GM18498 (cell line): ENCODE results near the gene KRT28.

Experiments
- ATAC-seq: cut with Tn5 transposase; IDR thresholded peaks from one replicate; pipeline ENCODE4 v1.9.1; 2021; ENCODE audit warnings: mild to moderate bottlenecking, moderate library complexity; ENCODE audit not compliant: unreplicated experiment

KRT28 gene, protein sequence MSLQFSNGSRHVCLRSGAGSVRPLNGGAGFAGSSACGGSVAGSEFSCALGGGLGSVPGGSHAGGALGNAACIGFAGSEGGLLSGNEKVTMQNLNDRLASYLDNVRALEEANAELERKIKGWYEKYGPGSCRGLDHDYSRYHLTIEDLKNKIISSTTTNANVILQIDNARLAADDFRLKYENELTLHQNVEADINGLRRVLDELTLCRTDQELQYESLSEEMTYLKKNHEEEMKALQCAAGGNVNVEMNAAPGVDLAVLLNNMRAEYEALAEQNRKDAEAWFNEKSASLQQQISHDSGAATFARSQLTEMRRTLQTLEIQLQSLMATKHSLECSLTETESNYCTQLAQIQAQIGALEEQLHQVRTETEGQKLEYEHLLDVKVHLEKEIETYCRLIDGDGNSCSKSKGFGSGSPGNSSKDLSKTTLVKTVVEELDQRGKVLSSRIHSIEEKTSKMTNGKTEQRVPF

DNA sequence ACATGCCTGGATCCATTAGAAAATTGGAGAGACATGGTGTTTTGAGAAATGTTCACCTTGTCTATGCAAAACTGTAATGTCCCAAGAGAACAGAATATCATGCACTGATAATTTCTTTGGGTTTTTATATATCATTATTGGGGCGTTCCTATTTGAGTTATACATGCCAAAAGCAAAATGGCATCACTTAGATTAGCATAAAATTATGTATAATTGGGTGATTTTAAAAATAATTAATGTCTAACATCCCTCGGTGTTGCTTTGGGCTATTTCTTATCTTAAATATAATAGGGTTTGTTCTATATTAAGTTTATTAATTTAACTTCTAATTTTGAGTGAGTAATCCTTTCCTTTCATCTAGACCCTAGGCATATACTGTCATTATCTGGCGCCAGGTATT is at the start of gene KRT28:
KRT28 (minus strand) TSS at position 101 of the 400 bp plus-strand sequence; CDS start at position 35, 66 bp downstream.
- ATAC-seq = no peak

DNA sequence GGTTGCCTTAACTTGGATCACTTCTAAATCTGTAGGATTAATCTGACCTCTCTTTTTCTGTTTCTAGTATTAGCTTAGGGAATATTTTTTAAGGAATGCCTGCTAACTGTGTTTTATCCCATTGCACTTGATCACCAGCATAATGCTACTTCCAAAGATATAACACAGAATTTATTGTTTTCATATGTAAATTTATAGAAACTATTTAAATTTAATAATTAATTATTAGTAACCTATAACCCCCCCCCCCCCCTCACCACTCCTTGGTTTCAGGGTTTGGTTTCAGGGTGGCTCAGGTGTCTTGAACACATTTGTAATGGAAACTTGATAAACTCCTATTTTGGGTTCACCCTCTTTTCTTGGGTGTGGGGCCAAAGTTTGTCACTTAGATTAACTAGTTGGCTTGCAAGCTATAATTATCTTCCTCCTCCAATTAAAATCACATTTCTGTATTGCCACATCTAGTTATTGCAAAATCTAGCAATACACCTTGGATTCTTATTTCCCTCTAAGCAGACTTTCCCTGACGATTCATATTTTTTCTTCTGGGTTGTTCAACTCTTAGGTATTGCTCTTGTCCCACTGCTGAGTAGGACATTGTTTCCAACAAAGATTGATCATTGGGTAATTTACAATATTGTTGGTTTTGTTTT is 49.0 kb upstream of the KRT28 start:
- ATAC-seq = no peak

DNA sequence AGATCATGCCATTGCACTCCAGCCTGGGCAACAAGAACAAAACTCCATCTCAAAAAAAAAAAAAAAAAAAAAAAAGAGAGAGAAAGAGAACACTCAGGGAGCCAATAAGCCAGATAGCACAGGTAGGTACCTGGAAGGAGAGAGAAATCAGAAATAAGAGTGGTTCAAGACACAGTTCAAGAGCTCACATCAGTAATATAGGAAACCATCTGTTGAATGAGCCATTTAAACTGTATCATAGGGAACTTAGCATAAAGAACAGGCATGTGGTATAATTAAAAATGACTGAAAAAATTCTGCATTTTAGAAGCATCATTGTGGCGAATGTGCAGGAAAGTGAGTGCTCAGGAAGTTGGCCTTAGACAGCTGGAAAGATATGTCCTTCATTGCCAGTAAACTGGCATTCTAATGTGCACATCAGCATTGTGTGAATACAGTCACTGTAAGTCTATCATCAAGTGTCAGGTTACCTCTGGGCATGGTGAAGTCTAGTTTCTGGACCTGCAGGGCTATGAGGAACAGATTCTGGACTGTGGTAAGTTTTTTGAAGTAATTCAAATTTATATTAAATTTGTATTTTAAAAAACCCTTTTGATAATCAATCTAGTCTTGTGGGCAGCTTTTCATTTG is 46.9 kb upstream of the KRT28 start:
- ATAC-seq = no peak

DNA sequence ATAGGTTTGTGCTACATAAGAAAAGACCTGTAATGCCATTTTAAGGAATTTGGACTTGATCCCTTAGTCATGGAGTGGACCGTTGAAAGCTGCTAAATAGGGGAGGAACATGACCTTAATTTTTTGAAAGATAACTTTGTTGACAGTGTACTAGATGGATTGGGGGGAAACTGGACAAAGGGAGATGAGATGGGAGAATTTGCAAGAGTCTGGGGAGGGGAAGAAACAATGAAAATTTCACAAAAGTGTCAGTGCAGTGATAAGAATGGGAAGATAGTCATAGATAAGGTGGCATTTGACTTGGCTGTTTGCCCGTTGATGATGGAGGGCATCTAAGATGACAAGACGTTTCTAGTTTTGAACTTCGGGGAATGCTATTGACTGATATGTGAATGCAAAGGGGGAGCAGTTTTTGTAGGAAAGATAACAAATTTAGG is 44.9 kb upstream of the KRT28 start:
- no peak for ATAC-seq

DNA sequence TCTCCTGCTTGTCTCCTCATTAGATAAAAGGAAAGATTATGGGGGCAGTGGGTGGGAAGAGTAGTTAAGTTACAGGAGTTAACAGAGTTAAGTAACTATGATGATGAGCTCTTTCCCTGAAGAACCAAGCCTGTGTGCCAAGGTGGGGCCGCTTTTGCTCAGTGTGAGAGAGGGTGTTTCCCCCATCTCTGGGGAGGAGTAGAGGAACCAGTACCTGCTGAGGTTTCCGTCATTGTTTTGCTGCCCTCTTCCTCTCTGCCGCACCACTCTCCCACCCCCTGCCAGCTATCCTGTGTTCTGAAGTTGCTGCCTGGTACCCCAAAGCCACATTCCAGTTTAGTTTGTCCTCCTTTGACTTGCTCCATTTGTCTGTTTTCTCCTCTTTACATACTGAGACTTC is 43.5 kb upstream of the KRT28 start:
- no peak for ATAC-seq

DNA sequence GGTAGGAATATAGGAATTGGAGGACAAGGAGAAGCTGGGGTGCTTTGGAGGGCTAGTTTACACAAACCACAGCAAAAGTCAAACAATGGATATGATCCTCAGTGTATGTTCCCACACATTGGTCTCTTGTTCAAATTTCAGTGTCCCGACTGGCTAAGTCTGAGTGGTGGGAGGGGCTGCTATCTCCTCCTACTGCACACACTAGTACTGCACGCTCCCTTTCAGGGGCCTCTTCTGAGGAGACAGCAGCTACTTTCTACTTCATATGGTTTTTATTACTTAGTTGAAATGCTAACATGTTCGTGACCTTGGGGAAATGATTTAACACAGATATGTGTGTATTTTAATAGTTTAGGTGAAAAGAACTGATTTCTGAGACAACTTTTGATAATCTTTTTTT is 41.5 kb upstream of the KRT28 start:
- no peak for ATAC-seq

DNA sequence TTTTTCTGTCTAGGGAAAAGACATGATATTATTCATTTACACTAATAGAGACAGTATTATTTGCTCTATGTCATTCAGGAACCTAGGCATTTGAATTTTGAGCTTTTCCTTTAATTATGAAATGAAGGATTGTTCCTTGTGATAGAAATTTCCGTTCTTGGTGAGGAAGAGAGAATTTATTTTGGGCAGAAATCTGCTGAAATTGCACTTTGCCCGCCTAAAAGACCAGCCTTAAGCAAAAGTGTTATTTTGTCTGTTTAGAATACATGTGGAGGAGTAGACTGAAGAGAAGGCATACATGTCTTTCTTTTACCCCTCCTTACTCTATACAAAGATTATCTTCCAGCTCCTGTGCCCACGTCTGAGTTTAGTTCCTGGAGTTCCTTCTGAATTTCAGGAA is 39.4 kb upstream of the KRT28 start:
- ATAC-seq = no peak

DNA sequence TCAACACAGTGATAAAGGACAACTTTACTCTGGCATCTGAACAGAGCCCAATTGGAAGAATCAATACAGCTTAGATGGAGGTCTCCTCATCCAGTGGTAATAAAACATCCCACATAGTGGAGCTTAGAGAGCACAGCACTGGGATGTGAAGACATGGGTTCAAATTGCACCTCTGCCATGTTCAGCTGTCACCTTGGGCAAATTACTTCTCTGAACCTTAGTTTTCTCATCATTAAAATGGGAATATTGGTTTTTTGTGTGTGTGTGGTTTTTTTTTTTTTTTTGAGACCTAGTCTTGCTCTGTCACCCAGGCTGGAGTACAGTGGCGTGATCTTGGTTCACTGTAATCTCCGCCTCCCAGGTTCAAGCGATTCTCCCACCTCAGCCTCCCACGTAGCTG is 36.3 kb upstream of the KRT28 start:
- ATAC-seq = no peak

DNA sequence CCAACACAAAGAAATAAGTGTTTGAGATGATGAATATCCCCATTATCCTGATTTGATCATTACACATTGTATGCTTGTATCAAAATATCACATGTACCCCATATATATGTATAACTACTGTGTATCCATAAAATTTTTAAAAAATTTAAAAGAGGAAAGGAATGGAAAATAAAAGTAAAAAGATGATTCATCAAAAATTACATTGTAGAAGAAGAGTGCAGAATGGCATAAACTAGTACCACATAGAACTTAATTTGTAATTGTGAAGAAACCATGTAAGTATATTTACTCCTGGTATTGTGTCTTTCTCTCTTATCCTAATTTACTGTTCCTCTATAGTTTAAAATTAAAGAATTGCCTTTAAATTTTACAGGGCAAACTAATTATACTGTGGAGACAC is 34.1 kb upstream of the KRT28 start:
- ATAC-seq = no peak

DNA sequence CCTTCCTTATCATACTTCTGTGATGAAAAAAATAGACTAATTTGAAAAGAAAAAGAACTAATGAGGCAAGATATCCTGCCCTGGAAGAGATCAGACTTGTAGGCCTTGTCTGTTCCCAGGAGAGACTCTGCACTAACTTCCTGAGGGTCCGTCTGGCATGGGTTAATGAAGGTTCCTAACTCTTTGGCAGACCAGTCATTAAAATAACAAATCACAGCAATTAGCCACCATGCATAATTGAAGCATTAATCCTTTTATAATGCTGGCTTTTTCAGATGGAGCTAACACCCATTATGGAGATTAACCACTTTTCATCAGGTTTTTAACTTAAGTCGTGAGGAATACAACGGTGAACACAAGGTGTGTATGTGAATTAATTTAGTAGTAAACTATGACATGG is 33.1 kb upstream of the KRT28 start:
- ATAC-seq = no peak

DNA sequence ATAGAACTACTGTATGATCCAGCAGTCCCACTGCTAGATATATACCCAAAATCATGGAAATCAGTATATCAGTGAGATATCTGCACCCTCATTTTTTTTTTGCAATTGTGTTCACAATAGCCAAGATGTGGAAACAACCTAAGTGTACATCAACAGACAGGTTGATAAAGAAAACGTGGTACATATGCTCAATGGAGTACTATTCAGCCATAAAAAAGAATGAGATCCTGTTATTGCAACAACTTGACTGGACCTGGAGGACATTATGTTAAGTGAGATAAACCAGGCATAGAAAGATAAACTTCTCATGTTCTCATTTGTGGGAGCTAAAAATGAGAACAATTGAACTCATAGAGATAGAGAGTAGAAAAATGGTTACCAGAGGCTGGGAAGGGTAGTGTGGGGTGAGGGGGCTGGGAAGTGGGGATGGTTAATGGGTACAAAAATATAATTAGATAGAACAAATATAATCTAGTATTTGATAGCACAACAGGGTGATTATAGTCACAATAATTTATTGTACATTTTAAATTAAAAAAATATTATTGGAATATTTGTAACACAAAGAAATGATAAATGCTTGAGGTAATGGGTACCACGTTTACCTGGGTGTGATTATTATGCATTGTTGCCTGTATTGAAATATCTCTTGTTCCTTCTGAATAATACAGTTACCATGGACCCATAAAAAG is 30.5 kb upstream of the KRT28 start:
- no peak for ATAC-seq

DNA sequence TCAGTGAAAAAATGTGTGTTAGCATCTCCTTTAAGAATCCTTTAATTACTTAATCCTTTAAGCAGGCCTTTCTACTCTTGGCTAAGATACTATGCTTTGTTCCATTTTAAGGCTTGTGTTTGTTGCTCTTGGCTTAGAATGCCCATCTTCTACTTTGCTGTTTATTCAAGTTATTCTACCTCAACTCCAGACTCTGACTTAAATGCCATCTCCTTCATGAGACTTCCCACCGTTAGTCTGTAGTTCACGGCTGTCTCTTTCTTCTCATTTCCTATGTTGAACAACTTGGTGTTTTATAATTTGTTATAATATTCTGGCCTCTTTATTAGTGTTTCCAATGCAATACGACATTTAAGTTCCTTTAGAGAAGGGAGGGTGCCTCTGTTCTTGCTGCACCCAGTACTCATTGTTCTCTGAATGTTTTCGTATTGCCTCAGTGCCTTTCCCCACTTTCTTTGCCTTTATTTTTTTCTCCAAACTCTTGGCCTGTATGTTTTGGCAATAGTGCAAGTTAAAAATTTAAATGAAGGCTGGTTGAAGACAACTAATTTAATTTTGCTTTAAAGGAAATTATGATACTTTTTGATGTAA is 28.8 kb upstream of the KRT28 start:
- no peak for ATAC-seq

DNA sequence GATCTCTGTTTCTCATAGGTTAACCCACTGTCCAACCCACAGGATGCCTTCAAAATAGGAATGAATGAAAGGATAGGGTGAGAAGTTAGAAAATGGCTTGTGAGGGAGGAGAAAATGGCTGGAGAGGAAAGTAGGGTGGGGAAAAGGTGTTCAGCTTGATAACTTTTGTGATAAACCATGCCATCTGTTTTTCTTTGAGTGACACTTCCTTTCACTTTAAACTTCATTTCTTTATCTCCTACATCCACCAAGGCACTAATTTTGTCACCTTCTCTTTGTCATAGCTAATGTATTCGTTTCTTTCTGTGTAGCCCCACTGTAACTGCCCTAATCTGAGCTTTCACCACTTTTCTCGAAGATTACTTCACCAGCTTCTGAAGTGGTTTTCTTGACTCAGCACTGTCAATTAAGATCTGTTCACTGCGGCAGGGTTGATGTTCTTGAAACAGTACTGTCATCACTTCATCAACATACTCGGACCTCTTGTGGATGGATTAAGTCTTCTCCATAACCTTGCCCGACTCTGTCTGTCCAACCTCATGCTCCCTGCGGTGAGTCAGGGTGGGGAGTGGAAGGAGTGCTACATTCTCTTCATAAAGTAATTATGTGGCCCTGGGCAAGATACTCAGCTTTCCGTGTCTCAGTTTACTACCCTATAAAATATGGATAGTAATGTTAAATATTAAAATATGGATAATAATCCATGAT is 28.1 kb upstream of the KRT28 start:
- no peak for ATAC-seq

DNA sequence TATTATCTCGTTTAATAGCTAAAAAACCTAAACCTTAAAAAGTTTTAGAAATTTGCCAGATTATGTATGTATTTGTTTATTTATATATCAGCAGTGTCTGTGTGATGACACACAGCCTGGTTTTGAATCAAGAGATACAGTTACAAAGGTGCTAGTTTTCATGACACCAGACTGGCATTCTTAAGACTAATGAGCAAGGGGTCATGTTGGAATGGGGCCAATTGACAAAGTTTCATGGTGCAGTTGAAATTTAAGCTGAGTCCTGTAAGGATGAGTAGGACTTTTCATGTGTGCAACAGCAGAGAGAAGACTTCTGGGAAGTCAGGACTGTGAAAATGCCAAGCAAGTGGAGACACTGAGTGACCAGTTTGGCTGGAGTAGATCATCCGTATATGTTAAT is 25.8 kb upstream of the KRT28 start:
- ATAC-seq = no peak

DNA sequence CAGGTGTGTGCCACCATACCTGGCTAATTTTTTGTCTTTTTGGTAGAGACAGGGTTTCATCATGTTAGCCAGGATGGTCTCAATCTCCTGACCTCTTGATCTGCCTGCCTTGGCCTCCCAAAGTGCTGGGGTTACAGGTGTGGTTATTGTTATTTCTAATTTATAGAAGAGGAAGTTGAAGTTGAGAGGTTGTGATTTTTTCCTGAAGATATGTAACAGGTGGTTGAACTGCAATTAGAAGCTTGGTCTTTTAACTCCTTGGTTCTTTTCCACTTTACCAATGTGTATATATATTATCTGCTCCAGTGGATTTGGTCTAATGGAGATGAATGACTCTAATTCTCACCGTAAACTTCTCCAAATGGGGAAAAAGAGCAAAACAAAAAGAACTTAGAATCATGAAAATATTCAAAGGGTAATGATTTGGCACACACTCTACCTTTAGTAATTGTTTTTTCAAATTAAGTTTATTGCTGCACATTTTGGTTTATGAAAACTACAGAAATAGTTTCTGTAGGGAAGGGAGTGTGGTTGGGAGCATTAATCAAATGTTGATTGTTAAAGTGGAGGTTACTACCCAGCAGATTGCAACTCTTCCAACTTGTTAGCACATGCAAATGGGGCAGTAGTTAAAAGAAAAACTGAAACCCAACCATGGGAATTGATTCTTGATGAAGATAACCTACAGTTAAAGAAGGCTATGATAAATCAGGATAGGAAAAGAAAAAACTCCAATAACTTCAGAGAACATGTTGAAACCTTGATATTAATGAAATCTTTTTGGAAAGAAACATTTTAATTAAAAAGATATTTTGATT is 24.5 kb upstream of the KRT28 start:
- ATAC-seq = no peak

DNA sequence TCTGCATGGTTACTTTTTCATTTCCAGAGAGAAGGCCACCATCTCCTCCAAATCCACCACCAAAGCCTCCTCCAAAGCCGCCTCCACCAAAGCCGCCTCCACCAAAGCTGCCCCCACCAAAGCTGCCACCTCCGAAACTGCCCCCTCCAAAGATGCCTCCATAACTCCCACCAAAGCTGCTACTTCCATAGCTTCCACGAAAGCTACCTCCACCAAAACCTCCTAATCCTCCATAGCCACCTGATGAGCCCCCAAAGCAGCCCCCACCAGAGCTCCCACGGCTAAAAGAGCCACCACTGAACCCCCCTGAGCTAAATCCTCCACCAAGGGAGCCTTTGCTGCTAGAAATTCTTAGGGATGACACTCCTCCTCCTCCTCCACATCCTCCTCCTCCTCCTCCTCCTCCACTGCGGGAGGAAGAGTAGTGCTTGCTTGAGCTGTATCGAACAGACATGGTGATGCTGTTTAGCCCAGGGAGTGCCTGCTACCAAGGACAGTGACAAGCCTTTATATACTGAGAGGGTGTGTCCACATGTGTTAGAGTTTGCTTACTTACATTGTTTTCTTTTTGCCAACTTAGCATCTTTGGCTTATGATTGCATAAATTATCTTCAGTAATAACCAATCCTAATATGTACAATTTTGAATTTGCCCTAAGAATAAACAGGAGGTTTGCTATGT is 22.5 kb upstream of the KRT28 start, which contains the start of gene KRT10:
KRT10 (minus strand) TSS at position 483 of the 681 bp plus-strand sequence; CDS start at position 454, 29 bp downstream.
- no peak for ATAC-seq

DNA sequence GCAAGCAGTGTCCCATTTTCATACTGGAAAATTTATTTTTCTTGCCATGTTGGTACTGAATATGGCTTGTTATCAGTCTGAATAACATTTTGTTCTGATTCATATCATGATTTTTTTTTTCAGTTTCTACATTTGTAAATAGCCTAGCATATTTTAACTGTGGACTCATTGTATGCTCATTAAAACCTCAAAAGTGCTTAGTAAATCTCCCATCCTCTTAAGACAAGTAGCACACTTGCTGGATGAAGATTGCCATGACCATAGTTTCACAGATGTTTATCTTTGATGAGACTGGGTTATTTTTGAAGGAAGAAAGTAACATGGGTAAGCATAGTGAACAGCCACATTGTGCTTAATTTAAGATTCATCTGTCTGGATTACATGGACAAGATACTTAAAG is 21.8 kb upstream of the KRT28 start:
- no peak for ATAC-seq

DNA sequence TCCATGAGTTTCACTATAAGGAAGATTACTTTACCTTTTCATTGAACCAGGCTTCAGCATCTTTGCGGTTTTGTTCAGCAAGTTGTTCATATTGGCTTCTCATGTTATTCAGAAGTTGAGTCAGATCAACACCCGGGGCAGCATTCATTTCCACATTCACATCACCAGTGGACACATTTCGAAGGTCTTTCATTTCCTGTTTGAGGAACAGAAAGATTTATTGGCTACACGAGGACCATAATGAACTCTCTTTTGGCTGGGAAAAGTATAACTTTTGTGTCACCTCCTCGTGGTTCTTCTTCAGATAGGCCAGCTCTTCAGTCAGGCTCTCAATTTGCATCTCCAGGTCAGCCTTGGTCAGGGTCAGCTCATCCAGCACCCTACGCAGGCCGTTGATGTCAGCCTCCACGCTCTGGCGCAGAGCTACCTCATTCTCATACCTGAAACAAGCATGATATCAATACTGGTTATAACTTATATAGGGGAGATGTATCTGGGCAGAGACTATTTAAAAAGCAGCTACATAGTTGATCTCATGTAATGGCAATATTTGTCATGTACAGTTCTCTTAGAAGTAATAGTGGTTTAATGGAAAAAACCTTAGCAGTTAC is 20.6 kb upstream of the KRT28 start:
- no peak for ATAC-seq
